Cardiac fibroblast (primary cell): ENCODE measurements around the gene DTD1.
A peak's percentile ranks its signal among the peaks of the same experiment; 100 is the strongest.

ENCODE experiments used
- DNase-seq, 2 donors: peaks; one replicate each; pipeline versions ENCODE4 v3.0.0 to v3.0.0-alpha.2; 2010; ENCODE audit warnings: low read depth in 2 of 2
- H3K4me3 ChIP-seq, 2 donors: replicated peaks in 1 of 2; 1 replicate in 1 of 2; 2 replicates in 1 of 2; pipeline ENCODE4 v1.5.1; 2011; ENCODE audit warnings: low read depth in 2 of 2, low read length in 2 of 2, mild to moderate bottlenecking in 2 of 2, moderate library complexity in 1 of 2
- CTCF ChIP-seq: IDR thresholded peaks from one replicate; pipeline ENCODE4 v1.5.1; 2011; ENCODE audit warnings: low read depth, mild to moderate bottlenecking, low read length, inconsistent platforms

The DTD1 gene

GRCh38 chr20:18566892-18567738 is 20.7 kb upstream of the DTD1 start, which contains the start of gene SMIM26:
SMIM26 (plus strand) TSS chr20:18567432; CDS start chr20:18567479, 47 bp downstream.
- TF ChIP-seq CTCF: no peak
- peak within 1 kb of the TSS; percentile 61 to 69 for H3K4me3 ChIP-seq
- DNase-seq: peak; percentile 88 to 89

GRCh38 chr20:18567739-18568091 is 20.1 kb upstream of the DTD1 start:
- DNase-seq: no peak
- TF ChIP-seq CTCF: no peak
- H3K4me3 ChIP-seq: peak overlapping the region; percentile 61 to 69

- no peak for TF ChIP-seq CTCF
- H3K4me3 ChIP-seq: no peak overlapping the region
- DNase-seq: no peak
Measured at GRCh38 chr20:18571009-18571408, 16.8 kb upstream of the DTD1 start.

GRCh38 chr20:18571578-18571977 is 16.3 kb upstream of the DTD1 start:
- DNase-seq: no peak
- no peak overlapping the region for H3K4me3 ChIP-seq
- no peak for TF ChIP-seq CTCF

DNA sequence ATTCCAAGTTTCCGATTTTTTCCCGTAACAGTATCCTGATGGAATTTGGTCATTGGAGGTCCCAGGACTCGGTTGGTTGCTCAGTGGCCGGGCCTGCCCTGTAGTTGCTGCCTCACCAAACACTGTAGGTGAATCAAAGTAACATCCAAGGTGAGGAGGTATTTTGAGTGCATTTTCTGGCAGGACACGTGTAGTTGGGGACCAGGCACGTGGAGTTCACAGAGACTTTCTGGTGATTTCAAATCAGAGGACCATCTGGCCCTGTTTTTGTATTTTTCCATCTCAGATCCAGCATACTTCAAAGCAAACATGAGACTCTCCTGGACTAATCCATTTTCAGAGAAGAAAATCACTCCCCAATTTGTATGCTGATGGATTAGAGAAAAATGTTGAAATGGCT is 9.9 kb upstream of the DTD1 start:
- no peak for DNase-seq
- no peak for TF ChIP-seq CTCF
- H3K4me3 ChIP-seq: no peak overlapping the region

DNA sequence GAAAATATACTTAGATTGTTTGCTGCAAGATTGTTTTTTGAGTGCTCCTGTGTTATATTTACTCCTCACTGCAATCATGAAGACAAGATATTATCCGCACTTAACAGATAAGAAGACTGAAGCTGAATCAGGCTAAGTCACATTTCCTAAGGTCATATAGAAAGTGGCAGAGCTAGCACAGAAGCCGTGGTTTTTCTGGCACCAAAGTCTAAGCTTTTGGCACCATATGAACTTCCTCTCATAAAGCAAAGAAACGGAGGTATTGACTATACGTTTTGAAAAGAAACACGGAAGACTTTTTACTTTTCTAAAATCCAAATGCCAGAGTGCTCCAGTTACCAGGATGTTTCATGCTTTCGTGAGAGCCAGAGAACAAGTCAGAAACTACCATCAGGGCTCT is 9.3 kb upstream of the DTD1 start:
- no peak for TF ChIP-seq CTCF
- DNase-seq: no peak
- H3K4me3 ChIP-seq: no peak overlapping the region
